GM10266 (cell line): ENCODE data around the gene METTL21C.

Experiments
- DNase-seq: peaks from one replicate; pipeline ENCODE4 v3.0.0; 2012; ENCODE audit errors: extremely low spot score
- CTCF ChIP-seq: IDR thresholded peaks from 2 replicates; pipeline ENCODE4 v1.5.1; 2012; ENCODE audit warnings: mild to moderate bottlenecking, low read depth; ENCODE audit not compliant: control insufficient read depth, insufficient read depth; ENCODE audit errors: missing control alignments

The METTL21C gene

GRCh38 chr13:102704238-102705058 lies 9.6 kb upstream of the METTL21C start:
- no peak for TF ChIP-seq CTCF
- DNase-seq = no peak

GRCh38 chr13:102703726-102704035 lies 8.8 kb upstream of the METTL21C start:
- no peak for DNase-seq
- no peak for TF ChIP-seq CTCF

- TF ChIP-seq CTCF = no peak
- DNase-seq = no peak
Observed at GRCh38 chr13:102702965-102703725, 8.3 kb upstream of the METTL21C start.

GRCh38 chr13:102701331-102701730 lies 6.5 kb upstream of the METTL21C start:
- no peak for TF ChIP-seq CTCF
- no peak for DNase-seq

- no peak for TF ChIP-seq CTCF
- no peak for DNase-seq
Observed at GRCh38 chr13:102700088-102701031, 5.5 kb upstream of the METTL21C start.

GRCh38 chr13:102699504-102699903 lies 4.7 kb upstream of the METTL21C start:
- DNase-seq = no peak

More at GRCh38 chr13:102699504-102699903, 4.7 kb upstream of the METTL21C start:
- no peak for TF ChIP-seq CTCF
